ENCODE measurements around the gene C2CD2L.

Gene C2CD2L

DNA sequence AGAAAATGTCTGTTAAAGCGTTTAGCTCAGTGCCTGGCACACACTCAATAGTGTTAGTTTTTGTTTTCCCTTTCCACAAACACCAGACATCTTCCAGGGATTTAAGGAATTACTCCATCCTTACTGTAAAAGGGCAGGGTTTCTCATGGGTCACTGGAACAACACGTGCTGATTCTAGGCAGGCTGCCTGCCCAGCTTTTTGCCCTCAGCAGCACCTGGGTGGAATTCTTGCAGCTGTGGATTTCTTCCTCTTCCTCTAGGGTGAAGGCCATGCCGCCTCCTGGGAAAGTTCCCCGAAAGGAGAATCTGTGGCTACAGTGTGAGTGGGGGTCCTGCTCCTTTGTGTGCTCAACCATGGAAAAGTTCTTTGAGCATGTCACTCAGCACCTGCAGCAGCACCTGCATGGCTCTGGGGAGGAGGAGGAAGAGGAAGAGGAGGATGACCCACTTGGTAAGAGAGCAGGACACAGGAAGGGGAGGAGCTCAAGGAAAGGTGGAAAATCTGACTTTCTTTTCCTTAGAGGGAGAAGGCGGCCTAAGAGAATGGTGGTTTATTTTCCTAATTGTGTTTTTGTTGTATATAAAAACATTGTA is 19.6 kb downstream of the C2CD2L start:
- ATAC-seq: no peak
- TF ChIP-seq, protein P1, sequence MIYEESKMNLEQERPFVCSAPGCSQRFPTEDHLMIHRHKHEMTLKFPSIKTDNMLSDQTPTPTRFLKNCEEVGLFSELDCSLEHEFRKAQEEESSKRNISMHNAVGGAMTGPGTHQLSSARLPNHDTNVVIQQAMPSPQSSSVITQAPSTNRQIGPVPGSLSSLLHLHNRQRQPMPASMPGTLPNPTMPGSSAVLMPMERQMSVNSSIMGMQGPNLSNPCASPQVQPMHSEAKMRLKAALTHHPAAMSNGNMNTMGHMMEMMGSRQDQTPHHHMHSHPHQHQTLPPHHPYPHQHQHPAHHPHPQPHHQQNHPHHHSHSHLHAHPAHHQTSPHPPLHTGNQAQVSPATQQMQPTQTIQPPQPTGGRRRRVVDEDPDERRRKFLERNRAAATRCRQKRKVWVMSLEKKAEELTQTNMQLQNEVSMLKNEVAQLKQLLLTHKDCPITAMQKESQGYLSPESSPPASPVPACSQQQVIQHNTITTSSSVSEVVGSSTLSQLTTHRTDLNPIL (CRISPR knock-in tag; IDR thresholded peaks at IDR 0.05; ENCODE audit: low read depth): no peak
- TF ChIP-seq ZFP3 (CRISPR knock-in tag; IDR thresholded peaks at IDR 0.05) (no peak), ZNF70 (CRISPR knock-in tag; IDR thresholded peaks at IDR 0.05) (no peak), TOX (CRISPR knock-in tag; IDR thresholded peaks at IDR 0.05; ENCODE audit: borderline replicate concordance) (no peak), GLIS3 (CRISPR knock-in tag; IDR thresholded peaks at IDR 0.05) (no peak), SNAI2 (CRISPR knock-in tag; IDR thresholded peaks at IDR 0.05) (no peak), OSR1 (CRISPR knock-in tag; IDR thresholded peaks at IDR 0.05) (no peak), ZNF8 (CRISPR knock-in tag; IDR thresholded peaks at IDR 0.05) (no peak), ZC3H10 (CRISPR knock-in tag; IDR thresholded peaks at IDR 0.05) (no peak)
- TF ChIP-seq, protein P2, sequence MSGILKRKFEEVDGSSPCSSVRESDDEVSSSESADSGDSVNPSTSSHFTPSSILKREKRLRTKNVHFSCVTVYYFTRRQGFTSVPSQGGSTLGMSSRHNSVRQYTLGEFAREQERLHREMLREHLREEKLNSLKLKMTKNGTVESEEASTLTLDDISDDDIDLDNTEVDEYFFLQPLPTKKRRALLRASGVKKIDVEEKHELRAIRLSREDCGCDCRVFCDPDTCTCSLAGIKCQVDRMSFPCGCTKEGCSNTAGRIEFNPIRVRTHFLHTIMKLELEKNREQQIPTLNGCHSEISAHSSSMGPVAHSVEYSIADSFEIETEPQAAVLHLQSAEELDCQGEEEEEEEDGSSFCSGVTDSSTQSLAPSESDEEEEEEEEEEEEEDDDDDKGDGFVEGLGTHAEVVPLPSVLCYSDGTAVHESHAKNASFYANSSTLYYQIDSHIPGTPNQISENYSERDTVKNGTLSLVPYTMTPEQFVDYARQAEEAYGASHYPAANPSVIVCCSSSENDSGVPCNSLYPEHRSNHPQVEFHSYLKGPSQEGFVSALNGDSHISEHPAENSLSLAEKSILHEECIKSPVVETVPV (CRISPR knock-in tag; IDR thresholded peaks at IDR 0.05): no peak
- TF ChIP-seq, protein P3, sequence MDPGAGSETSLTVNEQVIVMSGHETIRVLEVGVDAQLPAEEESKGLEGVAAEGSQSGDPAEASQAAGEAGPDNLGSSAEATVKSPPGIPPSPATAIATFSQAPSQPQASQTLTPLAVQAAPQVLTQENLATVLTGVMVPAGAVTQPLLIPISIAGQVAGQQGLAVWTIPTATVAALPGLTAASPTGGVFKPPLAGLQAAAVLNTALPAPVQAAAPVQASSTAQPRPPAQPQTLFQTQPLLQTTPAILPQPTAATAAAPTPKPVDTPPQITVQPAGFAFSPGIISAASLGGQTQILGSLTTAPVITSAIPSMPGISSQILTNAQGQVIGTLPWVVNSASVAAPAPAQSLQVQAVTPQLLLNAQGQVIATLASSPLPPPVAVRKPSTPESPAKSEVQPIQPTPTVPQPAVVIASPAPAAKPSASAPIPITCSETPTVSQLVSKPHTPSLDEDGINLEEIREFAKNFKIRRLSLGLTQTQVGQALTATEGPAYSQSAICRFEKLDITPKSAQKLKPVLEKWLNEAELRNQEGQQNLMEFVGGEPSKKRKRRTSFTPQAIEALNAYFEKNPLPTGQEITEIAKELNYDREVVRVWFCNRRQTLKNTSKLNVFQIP (CRISPR knock-in tag; IDR thresholded peaks at IDR 0.05; ENCODE audit: borderline replicate concordance, low read depth): no peak
- TF ChIP-seq, protein P4, sequence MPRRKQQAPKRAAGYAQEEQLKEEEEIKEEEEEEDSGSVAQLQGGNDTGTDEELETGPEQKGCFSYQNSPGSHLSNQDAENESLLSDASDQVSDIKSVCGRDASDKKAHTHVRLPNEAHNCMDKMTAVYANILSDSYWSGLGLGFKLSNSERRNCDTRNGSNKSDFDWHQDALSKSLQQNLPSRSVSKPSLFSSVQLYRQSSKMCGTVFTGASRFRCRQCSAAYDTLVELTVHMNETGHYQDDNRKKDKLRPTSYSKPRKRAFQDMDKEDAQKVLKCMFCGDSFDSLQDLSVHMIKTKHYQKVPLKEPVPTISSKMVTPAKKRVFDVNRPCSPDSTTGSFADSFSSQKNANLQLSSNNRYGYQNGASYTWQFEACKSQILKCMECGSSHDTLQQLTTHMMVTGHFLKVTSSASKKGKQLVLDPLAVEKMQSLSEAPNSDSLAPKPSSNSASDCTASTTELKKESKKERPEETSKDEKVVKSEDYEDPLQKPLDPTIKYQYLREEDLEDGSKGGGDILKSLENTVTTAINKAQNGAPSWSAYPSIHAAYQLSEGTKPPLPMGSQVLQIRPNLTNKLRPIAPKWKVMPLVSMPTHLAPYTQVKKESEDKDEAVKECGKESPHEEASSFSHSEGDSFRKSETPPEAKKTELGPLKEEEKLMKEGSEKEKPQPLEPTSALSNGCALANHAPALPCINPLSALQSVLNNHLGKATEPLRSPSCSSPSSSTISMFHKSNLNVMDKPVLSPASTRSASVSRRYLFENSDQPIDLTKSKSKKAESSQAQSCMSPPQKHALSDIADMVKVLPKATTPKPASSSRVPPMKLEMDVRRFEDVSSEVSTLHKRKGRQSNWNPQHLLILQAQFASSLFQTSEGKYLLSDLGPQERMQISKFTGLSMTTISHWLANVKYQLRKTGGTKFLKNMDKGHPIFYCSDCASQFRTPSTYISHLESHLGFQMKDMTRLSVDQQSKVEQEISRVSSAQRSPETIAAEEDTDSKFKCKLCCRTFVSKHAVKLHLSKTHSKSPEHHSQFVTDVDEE (CRISPR knock-in tag; IDR thresholded peaks at IDR 0.05): no peak

DNA sequence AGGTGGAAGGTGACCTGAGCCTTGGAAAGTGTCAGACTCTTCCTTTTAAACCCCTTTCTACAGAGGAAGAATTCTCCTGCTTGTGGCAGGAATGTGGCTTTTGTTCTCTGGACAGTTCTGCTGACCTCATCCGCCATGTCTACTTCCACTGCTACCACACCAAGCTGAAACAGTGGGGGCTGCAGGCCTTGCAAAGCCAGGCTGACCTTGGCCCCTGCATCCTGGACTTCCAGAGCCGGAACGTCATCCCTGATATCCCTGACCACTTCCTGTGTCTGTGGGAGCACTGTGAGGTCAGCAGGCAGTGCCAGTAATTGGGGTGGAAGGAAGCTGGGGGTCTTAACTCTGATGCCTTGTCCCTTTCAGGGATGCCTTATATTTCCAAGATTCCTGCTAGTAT is 23.5 kb downstream of the C2CD2L start:
- ATAC-seq: no peak
- TF ChIP-seq, protein P5, sequence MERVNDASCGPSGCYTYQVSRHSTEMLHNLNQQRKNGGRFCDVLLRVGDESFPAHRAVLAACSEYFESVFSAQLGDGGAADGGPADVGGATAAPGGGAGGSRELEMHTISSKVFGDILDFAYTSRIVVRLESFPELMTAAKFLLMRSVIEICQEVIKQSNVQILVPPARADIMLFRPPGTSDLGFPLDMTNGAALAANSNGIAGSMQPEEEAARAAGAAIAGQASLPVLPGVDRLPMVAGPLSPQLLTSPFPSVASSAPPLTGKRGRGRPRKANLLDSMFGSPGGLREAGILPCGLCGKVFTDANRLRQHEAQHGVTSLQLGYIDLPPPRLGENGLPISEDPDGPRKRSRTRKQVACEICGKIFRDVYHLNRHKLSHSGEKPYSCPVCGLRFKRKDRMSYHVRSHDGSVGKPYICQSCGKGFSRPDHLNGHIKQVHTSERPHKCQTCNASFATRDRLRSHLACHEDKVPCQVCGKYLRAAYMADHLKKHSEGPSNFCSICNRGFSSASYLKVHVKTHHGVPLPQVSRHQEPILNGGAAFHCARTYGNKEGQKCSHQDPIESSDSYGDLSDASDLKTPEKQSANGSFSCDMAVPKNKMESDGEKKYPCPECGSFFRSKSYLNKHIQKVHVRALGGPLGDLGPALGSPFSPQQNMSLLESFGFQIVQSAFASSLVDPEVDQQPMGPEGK (CRISPR knock-in tag; IDR thresholded peaks at IDR 0.05; ENCODE audit: borderline replicate concordance): no peak
- TF ChIP-seq ZNF565 (CRISPR knock-in tag; conservative IDR thresholded peaks at IDR 0.05; ENCODE audit: low read depth) (no peak), ISL1 (CRISPR knock-in tag; IDR thresholded peaks at IDR 0.05) (no peak), BACH2 (CRISPR knock-in tag; IDR thresholded peaks at IDR 0.05; ENCODE audit: borderline replicate concordance) (no peak), PPARA (CRISPR knock-in tag; IDR thresholded peaks at IDR 0.05; ENCODE audit: borderline replicate concordance) (no peak), TCF4 (CRISPR knock-in tag; IDR thresholded peaks at IDR 0.05; ENCODE audit: borderline replicate concordance) (no peak), OSR1 (CRISPR knock-in tag; IDR thresholded peaks at IDR 0.05) (no peak), SNAI2 (CRISPR knock-in tag; IDR thresholded peaks at IDR 0.05) (no peak), CSDC2 (CRISPR knock-in tag; IDR thresholded peaks at IDR 0.05) (no peak)
- TF ChIP-seq, protein P3 (CRISPR knock-in tag; IDR thresholded peaks at IDR 0.05; ENCODE audit: borderline replicate concordance, low read depth): no peak
- TF ChIP-seq, protein P1 (CRISPR knock-in tag; IDR thresholded peaks at IDR 0.05; ENCODE audit: low read depth): no peak
- TF ChIP-seq, protein P4 (CRISPR knock-in tag; IDR thresholded peaks at IDR 0.05): no peak
